Stimulated activated CD4-positive, alpha-beta T cell treated with anti-CD3 and anti-CD28 coated beads, Interleukin-15, amount 100 ng/mL, for 1 hour (primary cell): ENCODE results near the gene NDRG3.

ENCODE experiments used
- DNase-seq, 2 donors: peaks; one replicate each; pipeline ENCODE4 v3.0.0-alpha.2; 2020; ENCODE audit warnings: low read depth in 1 of 2, low spot score in 1 of 2

Gene NDRG3

DNA sequence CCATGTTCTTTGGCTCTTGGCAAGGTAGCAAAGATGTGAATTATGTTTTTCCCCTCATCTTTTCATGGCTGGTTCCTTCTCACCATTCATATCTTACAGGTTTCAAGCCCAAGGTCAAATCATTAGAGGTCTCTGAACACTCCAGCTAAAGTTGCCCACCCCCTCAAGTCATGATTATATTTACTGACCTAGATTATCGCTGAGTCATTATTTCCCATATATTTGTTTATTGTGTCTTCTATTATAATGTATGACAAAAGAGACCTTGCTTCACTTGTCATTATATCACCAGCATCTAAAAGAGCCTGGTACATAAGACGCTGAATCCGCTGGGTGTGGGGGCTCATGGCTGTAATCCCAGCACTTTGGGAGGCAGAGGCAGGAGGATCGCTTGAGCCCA lies 15.2 kb upstream of the NDRG3 start:
- DNase-seq = no peak

GRCh38 chr20:36760647-36761046 lies 14.8 kb upstream of the NDRG3 start:
- DNase-seq = no peak

- DNase-seq = no peak
Observed at GRCh38 chr20:36758276-36758675, 12.4 kb upstream of the NDRG3 start.

DNA sequence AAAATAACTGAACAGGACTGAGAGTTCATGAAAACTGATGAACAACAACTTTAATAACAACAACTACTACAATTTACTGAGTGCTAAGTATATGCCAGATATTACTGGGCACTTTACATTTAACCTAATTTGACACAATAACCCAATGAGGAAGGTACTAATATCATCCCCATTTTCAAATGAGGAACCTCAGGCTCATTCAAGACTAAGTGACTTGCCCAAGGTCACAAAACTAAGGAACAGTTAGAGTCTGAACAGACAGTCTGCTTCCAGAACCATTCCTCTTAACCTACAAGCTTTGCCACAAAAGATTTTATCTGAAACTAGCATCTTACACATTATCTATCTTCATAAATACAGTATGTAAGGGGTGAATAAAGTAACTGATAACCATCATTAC lies 10.6 kb upstream of the NDRG3 start:
- no peak for DNase-seq

GRCh38 chr20:36754656-36755222 lies 8.8 kb upstream of the NDRG3 start:
- DNase-seq = peak in 1 of 2 donors; percentile 13

GRCh38 chr20:36752582-36752981 lies 6.7 kb upstream of the NDRG3 start:
- DNase-seq = no peak

DNA sequence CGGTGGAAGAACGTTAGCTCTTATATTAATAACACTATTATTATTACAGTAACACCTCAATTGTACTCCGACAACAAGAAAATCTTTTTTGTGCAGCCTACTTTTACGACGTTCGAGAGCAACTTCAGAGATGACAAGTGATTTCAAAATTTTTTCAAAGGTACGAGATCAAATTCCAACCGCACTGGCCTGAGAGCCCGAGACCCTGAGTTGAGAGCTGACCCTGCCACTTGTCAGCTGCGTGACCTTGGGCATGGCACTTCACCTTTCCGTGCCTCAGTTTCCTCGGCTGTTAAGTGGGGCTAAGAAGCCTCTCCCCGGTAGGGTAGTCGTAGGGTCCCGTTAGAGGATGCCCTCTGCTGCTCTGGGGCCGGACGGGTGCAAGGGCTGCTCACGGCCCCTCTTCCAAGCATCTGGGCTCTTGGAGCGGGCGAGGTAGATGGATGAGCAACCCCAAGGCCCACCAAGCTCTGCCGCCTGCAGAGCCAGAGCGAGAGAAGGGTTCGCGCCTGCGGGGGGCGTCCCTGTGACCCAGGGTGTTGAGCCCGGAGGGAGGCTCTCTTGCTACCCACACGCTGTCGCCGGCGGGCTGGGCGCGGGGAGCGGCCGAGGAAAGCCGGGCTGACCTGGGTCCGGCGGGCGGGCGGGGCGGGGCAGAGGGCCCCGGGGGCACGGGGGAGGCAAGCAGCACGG lies 510 bp downstream of the NDRG3 start:
- DNase-seq = peak in 1 of 2 donors; percentile 6

GRCh38 chr20:36744764-36745191 lies 1.1 kb downstream of the NDRG3 start:
- DNase-seq = no peak

- no peak for DNase-seq
Observed at GRCh38 chr20:36744243-36744642, 1.6 kb downstream of the NDRG3 start.

GRCh38 chr20:36742558-36742957 lies 3.3 kb downstream of the NDRG3 start:
- no peak for DNase-seq

- DNase-seq = no peak
Observed at GRCh38 chr20:36741072-36741471, 4.8 kb downstream of the NDRG3 start.

GRCh38 chr20:36737183-36737499 lies 8.7 kb downstream of the NDRG3 start:
- no peak for DNase-seq

DNA sequence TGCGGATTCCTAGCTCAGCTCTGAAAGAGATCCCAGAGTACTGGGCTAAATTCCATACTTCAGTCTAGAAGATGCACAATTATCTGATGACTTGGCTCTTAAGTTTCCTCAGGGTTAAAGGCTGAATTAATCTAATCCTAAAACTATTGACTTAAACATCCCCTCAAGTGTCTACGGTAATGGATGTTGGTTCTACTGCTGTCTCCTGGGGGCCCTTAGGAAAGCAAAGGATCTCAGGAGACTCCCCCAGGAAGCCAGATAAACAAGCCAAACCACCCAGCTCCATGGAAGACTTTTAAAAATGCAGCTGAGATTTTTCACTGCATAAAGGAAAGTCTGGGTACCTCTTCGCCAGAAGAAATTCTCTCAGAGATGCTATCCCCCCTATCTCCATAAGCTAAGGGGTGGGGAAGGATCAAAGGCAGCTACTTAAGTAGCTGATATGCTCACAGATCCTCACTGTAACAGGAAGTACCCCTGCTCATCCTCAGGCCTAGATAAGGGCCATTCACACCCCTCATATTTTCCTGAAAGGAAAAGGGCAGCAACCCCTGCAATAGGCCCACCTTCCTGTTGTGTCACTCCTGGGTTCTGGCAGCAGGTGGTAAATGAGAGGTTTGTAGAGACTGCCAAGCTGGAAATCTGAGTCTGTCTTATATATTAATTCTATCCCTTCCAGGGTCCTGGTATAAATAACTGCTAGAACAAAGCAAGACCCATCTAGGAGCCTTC lies 9.3 kb downstream of the NDRG3 start:
- DNase-seq = no peak

DNA sequence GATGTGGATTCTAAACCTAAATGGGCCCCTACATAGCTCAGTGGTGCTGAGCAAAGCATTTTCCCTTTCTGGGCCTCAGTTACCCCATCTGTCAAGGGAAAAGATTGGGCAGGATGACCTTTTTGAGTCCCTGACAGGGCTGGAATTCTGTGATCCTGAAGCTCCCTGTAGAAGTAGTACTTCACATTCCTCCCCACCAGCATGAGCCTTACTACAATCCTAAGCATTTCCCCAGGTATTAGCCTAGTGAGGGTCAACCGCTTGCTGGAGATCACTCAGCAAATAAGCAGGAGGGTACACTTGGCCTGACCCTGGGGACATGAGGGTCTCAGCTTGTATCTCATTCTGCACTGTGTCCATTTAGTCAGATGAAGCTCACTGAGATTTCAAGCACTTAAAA lies 13.4 kb downstream of the NDRG3 start:
- DNase-seq = no peak

GRCh38 chr20:36728986-36729385 lies 16.9 kb downstream of the NDRG3 start:
- DNase-seq = no peak

GRCh38 chr20:36726168-36726567 lies 19.7 kb downstream of the NDRG3 start:
- no peak for DNase-seq

GRCh38 chr20:36720510-36720909 lies 25.4 kb downstream of the NDRG3 start:
- no peak for DNase-seq

DNA sequence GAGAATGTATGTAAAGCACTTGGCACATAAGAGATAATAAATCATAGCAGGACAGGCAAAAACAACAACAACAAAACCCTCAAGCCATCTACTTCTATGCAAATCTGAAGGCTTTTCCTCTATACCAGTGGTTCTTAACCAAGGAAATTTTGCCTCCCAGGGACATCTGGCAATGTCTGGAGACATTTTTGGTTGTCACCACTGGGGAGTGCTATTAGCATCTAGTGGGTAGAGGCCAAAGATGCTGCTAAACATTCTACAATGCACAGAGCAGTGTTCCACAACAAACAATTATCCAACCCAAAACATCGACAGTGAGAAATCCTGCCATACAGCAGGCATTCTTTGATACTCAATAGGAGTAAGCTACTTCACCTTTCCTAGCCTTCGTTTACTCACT lies 28.2 kb downstream of the NDRG3 start:
- no peak for DNase-seq

GRCh38 chr20:36717021-36717420 lies 28.9 kb downstream of the NDRG3 start:
- DNase-seq = no peak

DNA sequence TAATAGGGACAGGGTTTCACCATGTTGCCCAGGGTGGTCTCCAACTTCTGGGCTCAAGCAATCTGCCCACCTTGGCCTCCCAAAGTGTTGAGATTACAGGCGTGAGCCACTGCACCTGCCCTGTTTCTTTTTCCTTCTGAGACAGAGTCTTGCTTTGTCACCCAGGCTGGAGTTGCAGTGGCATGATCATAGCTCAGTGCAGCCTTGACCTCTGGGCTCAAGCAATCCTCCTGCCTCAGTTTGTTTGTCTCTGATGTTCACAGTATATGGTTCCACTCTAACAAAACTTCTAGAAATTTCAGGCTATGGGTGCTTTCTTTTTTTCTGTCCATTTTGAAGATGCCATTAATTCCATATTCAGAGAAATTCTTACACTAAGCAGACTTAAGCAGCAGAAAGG lies 33.1 kb downstream of the NDRG3 start:
- DNase-seq = no peak

DNA sequence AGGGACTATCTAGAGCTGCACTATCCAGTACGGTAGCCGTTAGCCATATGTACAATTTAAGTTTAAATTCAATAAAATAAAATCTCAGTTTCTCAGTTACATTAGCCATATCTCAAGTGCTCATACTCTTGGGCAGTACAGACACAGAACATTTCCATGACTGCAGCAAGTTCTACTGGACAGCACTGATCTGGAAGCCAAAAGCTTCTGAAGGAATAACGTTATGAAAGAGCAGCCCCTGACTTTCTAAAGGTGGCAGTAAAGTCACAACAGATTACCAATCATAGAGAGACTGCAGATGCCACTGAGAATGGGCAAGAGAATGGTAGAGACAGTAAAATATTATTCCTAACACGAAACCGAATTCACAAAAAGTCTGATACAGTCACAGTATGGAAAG lies 36.8 kb downstream of the NDRG3 start:
- no peak for DNase-seq

- no peak for DNase-seq
Observed at GRCh38 chr20:36703530-36703929, 42.4 kb downstream of the NDRG3 start.

- no peak for DNase-seq
Observed at GRCh38 chr20:36700438-36700837, 45.5 kb downstream of the NDRG3 start.
